CD4-positive, alpha-beta T cell (primary cell): Measurements from ENCODE around the gene PIP4K2A. TPM values are rescaled to one million over a fixed set of nuclear protein-coding genes. Genes with fewer than 3 reads are reported as not detected.

Experiments used
- ATAC-seq: fragments of 200-7000 bp; cut with Tn5 transposase; one replicate; pipeline ENCODE4 v1.10.0; 2022; ENCODE audit warnings: mild to moderate bottlenecking; ENCODE audit not compliant: poor library complexity
- CTCF ChIA-PET: fragments of 350-600 bp; sonication (Branson Sonifier 250); formaldehyde crosslinking; loops from one replicate; lab custom pipeline; 2021; ENCODE audit warnings: antibody characterized with exemption, inconsistent platforms; lab: Charles Lee
- POLR2A ChIA-PET: fragments of 350-600 bp; sonication (Branson Sonifier 250); formaldehyde crosslinking; loops from one replicate; lab custom pipeline; 2021; ENCODE audit warnings: antibody characterized with exemption, inconsistent platforms; lab: Charles Lee
- DNase-seq, 14 experiments: peaks; one replicate each; pipeline ENCODE4 v3.0.0-alpha.2; 2013 to 2020; ENCODE audit warnings: mixed read lengths in 2 of 14
- H3K27ac ChIP-seq, 2 donors: one replicate each; pipeline versions ENCODE4 v1.5.1 to v1.7.0; 2013; ENCODE audit warnings: low read length in 2 of 2, low read depth in 1 of 2, mild to moderate bottlenecking in 1 of 2
- H3K27me3 ChIP-seq, 2 experiments: 1 replicate in 1 of 2; 2 replicates in 1 of 2; pipeline versions ENCODE4 v1.6.1 to v1.7.0; 2013; ENCODE audit warnings: low read length in 2 of 2, control low read depth in 1 of 2, mild to moderate bottlenecking in 1 of 2, moderate library complexity in 1 of 2; ENCODE audit not compliant: insufficient read depth in 2 of 2, control insufficient read depth in 1 of 2
- H3K36me3 ChIP-seq: one replicate; pipeline ENCODE4 v1.6.1; 2013; ENCODE audit warnings: low read length, control low read depth; ENCODE audit not compliant: insufficient read depth
- H3K4me1 ChIP-seq: one replicate; pipeline ENCODE4 v1.6.1; 2013; ENCODE audit warnings: low read length, control low read depth; ENCODE audit not compliant: insufficient read depth
- H3K4me3 ChIP-seq: one replicate; pipeline ENCODE4 v1.5.1; 2013; ENCODE audit warnings: mild to moderate bottlenecking, low read length, moderate library complexity
- H3K9me3 ChIP-seq, 2 experiments: 1 replicate in 1 of 2; 2 replicates in 1 of 2; pipeline versions ENCODE4 v1.6.1 to v1.7.0; 2013; ENCODE audit warnings: low read length in 2 of 2, mild to moderate bottlenecking in 2 of 2, control low read depth in 1 of 2, moderate library complexity in 1 of 2; ENCODE audit not compliant: control insufficient read depth in 1 of 2, insufficient read depth in 1 of 2
- H3K27ac Mint-ChIP-seq: one replicate; pipeline ENCODE4 v1.8.0; 2020; ENCODE audit warnings: mixed read lengths
- H3K27me3 Mint-ChIP-seq: one replicate; pipeline ENCODE4 v1.8.0; 2021; ENCODE audit warnings: mixed read lengths
- H3K36me3 Mint-ChIP-seq: one replicate; pipeline ENCODE4 v1.8.0; 2021; ENCODE audit warnings: low read depth, mixed read lengths
- H3K4me1 Mint-ChIP-seq: one replicate; pipeline ENCODE4 v1.8.0; 2021; ENCODE audit warnings: low read depth, mixed read lengths
- H3K4me3 Mint-ChIP-seq: one replicate; pipeline ENCODE4 v1.8.0; 2020; ENCODE audit warnings: mild to moderate bottlenecking, mixed read lengths
- H3K9me3 Mint-ChIP-seq: one replicate; pipeline ENCODE4 v1.8.0; 2020; ENCODE audit warnings: mixed read lengths
- intact Hi-C, 2 experiments: fragments of 100-400 bp; cut with DNase I in 1 of 2; cut with micrococcal nuclease in 1 of 2; formaldehyde crosslinking; loops; one replicate each; pipeline versions ENCODE4 v1.15.1 to v1.9.0; 2023 to 2025; cut with DNase I, micrococcal nuclease
- total RNA-seq, 174 experiments: library from RNA in 2 of 174; stranded (reverse) in 2 of 174; gene quantifications; one replicate each; pipeline ENCODE4 v1.2.3 and lab custom pipeline; 2021 to 2026
- TF ChIP-seq, protein P1 (sequence below): fragments of 200-600 bp; IDR thresholded peaks from one replicate; pipeline ENCODE4 v1.8.0; 2022; ENCODE audit warnings: antibody characterized with exemption, mild to moderate bottlenecking

PIP4K2A gene
- total RNA-seq, 2 experiments from 2014 or later = 75.4 to 87.2 TPM

DNA sequence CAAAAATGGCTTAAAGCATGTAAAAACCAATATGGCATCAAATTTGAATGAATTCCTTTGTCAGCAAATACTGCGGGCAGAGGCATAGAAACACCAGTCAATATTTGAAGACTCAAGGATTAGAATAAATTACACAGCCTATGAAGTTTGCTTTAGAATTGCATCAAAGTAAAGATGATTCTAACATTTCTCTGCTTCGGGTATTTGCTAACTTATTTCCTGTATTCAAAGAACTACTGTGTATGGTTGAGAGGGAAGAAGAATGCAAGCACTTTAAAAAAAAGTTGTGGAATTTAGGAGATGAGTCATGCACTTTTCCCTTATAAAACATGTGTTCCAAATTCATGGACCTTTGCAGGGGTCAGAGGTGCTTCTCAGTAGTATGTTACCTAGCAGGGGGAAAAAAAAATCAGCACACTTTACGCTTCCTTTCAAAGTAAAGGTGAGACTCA is 90.1 kb downstream of the PIP4K2A start:
- peaks cover 66% of the 10 kb centered on the region for H3K4me1 ChIP-seq
- Mint-ChIP-seq H3K27me3 (no peaks in the 10 kb centered on the region), H3K9me3 (no peaks in the 10 kb centered on the region), H3K4me1 (peaks cover 98% of the 10 kb centered on the region), H3K4me3 (peak overlapping the region; percentile 55), H3K27ac (peak overlapping the region; percentile 90), H3K36me3 (peaks cover 5% of the 10 kb centered on the region)
- TF ChIP-seq, protein P1, sequence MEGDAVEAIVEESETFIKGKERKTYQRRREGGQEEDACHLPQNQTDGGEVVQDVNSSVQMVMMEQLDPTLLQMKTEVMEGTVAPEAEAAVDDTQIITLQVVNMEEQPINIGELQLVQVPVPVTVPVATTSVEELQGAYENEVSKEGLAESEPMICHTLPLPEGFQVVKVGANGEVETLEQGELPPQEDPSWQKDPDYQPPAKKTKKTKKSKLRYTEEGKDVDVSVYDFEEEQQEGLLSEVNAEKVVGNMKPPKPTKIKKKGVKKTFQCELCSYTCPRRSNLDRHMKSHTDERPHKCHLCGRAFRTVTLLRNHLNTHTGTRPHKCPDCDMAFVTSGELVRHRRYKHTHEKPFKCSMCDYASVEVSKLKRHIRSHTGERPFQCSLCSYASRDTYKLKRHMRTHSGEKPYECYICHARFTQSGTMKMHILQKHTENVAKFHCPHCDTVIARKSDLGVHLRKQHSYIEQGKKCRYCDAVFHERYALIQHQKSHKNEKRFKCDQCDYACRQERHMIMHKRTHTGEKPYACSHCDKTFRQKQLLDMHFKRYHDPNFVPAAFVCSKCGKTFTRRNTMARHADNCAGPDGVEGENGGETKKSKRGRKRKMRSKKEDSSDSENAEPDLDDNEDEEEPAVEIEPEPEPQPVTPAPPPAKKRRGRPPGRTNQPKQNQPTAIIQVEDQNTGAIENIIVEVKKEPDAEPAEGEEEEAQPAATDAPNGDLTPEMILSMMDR = no peak
- no peaks in the 10 kb centered on the region for H3K9me3 ChIP-seq
- H3K27me3 ChIP-seq = no peaks in the 10 kb centered on the region
- intact Hi-C loops = no loop called here
- peaks cover 4% of the 10 kb centered on the region for H3K36me3 ChIP-seq
- ATAC-seq = peak; percentile 64
- CTCF ChIA-PET = interaction anchor here (0.8 to 1.5 kb wide), 3 partner anchors 11 to 22 kb away, joined by 3 to 5 read pairs (median 3); no protein-coding TSS in a partner anchor
- H3K27ac ChIP-seq = peak overlapping the region in 1 of 2 donors; percentile 62
- POLR2A ChIA-PET = interaction anchor here (0.6 to 3.5 kb wide), 10 partner anchors 8 to 90 kb away, joined by 3 to 49 read pairs (median 6); partner anchors contain the start of gene PIP4K2A
- no peak for DNase-seq
- H3K4me3 ChIP-seq = no peak overlapping the region

DNA sequence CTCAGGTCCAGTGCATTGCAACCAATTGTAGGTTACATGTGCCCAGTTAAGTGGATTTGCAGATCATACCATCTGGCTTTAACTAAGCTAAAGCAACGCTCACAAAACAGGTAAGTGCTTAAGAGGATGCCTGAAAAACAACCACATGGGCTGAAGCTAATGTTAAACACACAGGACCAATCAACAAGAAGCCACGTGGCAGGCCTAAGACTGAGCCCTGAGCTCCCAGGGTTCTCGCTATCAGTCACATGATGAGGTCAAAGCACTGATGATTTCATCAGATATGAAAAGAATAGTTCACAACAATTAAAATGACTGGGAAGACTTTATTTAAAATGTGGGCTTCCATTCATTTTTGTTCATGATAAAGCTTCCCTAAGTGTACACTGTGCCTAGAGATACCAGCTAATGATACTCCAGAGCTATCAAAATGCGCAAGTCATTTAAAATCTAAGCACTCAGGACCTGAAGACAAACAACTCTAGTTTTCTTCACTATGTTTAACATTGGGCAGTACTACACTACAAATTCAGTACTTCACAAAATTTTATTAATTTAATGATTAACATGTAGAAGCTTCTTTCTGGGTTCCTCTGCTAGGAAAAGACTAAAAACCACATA is 90.6 kb downstream of the PIP4K2A start:
- H3K27me3 ChIP-seq = no peaks in the 10 kb centered on the region

DNA sequence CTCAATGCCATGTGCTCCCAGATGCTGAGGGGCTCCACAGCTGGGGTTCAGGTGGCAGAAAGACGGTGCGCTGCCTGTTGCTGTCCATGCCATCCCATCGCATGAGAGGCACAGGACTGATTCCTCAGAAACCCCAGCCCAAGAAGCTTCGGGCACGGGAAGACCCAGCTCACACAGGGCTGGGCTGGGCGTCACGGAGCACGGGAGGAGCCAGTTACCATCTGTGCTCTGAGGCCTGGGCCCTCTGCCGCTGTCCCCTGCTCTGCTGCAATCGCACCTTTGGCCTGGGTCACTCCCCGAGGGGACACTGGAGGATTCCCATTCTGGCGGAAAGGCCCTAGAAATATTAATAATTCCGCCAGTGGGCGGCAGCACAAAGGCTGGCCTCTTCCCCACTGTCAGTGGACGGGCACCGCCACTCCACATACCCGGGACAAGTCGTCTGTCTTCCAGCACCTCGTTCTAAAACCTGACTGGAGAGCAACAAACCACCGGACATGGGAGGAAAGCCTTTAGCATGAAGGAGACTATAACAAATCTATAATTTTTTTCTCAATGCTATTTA is 92.1 kb downstream of the PIP4K2A start:
- H3K27me3 ChIP-seq = no peaks in the 10 kb centered on the region
- H3K9me3 Mint-ChIP-seq = no peaks in the 10 kb centered on the region
- H3K4me3 ChIP-seq = no peak overlapping the region
- H3K36me3 Mint-ChIP-seq = peaks cover 5% of the 10 kb centered on the region
- DNase-seq (no peak), ATAC-seq (no peak)
- H3K27ac Mint-ChIP-seq = peak overlapping the region; percentile 90
- intact Hi-C loops = no loop called here
- H3K4me3 Mint-ChIP-seq = no peak overlapping the region
- ChIA-PET CTCF (interaction anchor here (1.2 kb wide), 1 partner anchor 49 kb away, joined by 3 read pairs; no protein-coding TSS in a partner anchor), POLR2A (interaction anchor here (1.2 to 3.5 kb wide), 5 partner anchors 9 to 44 kb away, joined by 3 to 49 read pairs (median 6); no protein-coding TSS in a partner anchor)
- no peaks in the 10 kb centered on the region for H3K9me3 ChIP-seq
- peak overlapping the region in 1 of 2 donors; percentile 3 for H3K27ac ChIP-seq
- H3K4me1 ChIP-seq = peaks cover 70% of the 10 kb centered on the region
- H3K36me3 ChIP-seq = peaks cover 4% of the 10 kb centered on the region
- no peaks in the 10 kb centered on the region for H3K27me3 Mint-ChIP-seq
- TF ChIP-seq, protein P1 = no peak
- peaks cover 98% of the 10 kb centered on the region for H3K4me1 Mint-ChIP-seq

More for the DNA sequence above, 90.6 kb downstream of the PIP4K2A start:
- peak in 1 of 14 experiments; percentile 41 for DNase-seq
- no peaks in the 10 kb centered on the region for H3K9me3 ChIP-seq
- POLR2A ChIA-PET = interaction anchor here (0.8 to 3.5 kb wide), 12 partner anchors 8 to 90 kb away, joined by 3 to 49 read pairs (median 6); partner anchors contain the start of gene PIP4K2A
- H3K36me3 ChIP-seq = peaks cover 4% of the 10 kb centered on the region
- H3K4me1 Mint-ChIP-seq = peaks cover 98% of the 10 kb centered on the region
- H3K4me3 Mint-ChIP-seq = peak overlapping the region; percentile 55
- H3K4me3 ChIP-seq = no peak overlapping the region
- CTCF ChIA-PET = interaction anchor here (0.8 to 1.5 kb wide), 3 partner anchors 10 to 15 kb away, joined by 3 to 5 read pairs (median 4); no protein-coding TSS in a partner anchor
- H3K36me3 Mint-ChIP-seq = peaks cover 5% of the 10 kb centered on the region
- peaks cover 67% of the 10 kb centered on the region for H3K4me1 ChIP-seq
- ATAC-seq = no peak
- peak overlapping the region; percentile 0 to 62 for H3K27ac ChIP-seq
- H3K27ac Mint-ChIP-seq = peak overlapping the region; percentile 90
- intact Hi-C loops = no loop called here
- TF ChIP-seq, protein P1 = no peak
- H3K9me3 Mint-ChIP-seq = no peaks in the 10 kb centered on the region
- no peaks in the 10 kb centered on the region for H3K27me3 Mint-ChIP-seq
